ENCODE measurements around the gene CAPN1.

DNA sequence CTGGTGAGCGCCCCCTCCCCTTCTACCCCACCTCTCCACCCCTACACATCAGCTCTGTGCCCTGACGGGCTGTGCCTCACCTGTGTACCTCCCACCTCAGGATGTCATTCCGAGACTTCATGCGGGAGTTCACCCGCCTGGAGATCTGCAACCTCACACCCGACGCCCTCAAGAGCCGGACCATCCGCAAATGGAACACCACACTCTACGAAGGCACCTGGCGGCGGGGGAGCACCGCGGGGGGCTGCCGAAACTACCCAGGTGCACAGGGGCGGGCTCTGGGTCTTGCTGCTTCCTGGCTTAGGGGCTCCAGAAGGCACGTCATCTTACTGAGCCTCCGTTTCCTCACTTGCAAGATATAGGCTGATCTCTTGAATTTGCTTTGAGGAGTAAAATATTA is 6.8 kb downstream of the CAPN1 start:
- TF ChIP-seq CTCF (IDR thresholded peaks at IDR 0.05 in 4 of 5, conservative IDR thresholded peaks at IDR 0.05 in 1 of 5) (no peak), POLR2A (IDR thresholded peaks at IDR 0.05) (no peak)

Measured in gastrocnemius medialis (tissue), 4 donors.